Skeletal muscle satellite cell (primary cell): ENCODE results near the gene GH2. TPM values are rescaled to one million over a fixed set of nuclear protein-coding genes. Genes with fewer than 3 reads are reported as not detected.
"Not testable (repeated sequence)": the region's sequence is repeated elsewhere in the genome, so short reads cannot be mapped to it uniquely, and the experiment has no call there.

ENCODE experiments used
- H3K27me3 ChIP-seq: 2 replicates; pipeline ENCODE4 v1.7.0; 2013; ENCODE audit warnings: low read length; ENCODE audit not compliant: control insufficient read depth, insufficient read depth
- H3K36me3 ChIP-seq: 2 replicates; pipeline ENCODE4 v1.7.0; 2013; ENCODE audit warnings: mild to moderate bottlenecking, control low read depth, low read length; ENCODE audit not compliant: insufficient read depth
- H3K4me1 ChIP-seq: 2 replicates; pipeline ENCODE4 v1.7.0; 2013; ENCODE audit warnings: low read length; ENCODE audit not compliant: control insufficient read depth, insufficient read depth
- H3K4me2 ChIP-seq: 2 replicates; pipeline ENCODE4 v1.7.0; 2013; ENCODE audit warnings: mild to moderate bottlenecking, low read length
- H3K4me3 ChIP-seq: 2 replicates; pipeline ENCODE4 v1.7.0; 2013; ENCODE audit warnings: low read length
- H3K9ac ChIP-seq: 2 replicates; pipeline ENCODE4 v1.7.0; 2013; ENCODE audit warnings: mild to moderate bottlenecking, low read depth, low read length, moderate library complexity
- H3K9me3 ChIP-seq: replicated peaks from 2 replicates; pipeline ENCODE4 v1.7.0; 2013; ENCODE audit warnings: mild to moderate bottlenecking, control low read depth, low read length
- total RNA-seq: library from RNA; depleted of rRNA; stranded (reverse); fragments of >200 nt; gene quantifications from 2 replicates; pipeline ENCODE4 v1.2.3, GENCODE V29; 2012; rRNA removed

Gene GH2
- not detected in 2 replicates for total RNA-seq

DNA sequence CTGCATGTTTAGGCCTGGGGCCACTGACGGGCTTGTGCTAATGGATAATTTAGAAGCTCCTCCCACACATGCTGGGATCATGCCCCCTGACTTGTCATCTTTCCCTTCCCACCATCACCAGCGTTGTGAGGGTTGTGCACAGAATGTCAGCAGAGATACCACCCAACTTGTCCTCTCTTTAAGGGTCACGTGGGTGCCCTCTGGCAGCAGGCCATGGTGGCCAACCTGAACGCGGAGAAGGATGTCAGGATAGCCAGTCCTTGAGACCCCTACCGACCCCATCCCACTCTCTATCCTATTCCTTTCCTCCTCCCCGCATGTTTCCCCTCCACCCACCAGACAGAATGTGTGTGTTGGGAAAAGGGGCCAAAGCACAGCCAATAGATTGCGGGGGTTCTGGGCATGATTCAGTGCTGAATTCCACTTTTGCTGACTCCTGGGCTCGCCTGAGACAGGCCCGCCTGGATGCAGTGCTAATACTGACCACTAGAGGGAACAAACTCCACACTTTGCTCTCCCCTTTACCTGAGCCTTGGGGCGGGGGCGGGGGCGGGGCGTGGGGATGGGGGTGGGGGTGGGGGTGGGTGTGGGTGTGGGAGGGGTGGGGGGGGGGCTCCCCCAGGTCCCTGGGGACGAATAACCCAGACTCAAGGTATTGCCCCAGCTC lies at the start of gene GH2:
Gene GH2 (minus strand): TSS at position 10 of the 667 bp plus-strand sequence. CDS start 143 bp downstream, outside the sequence.
- Histone ChIP-seq H3K36me3 (no peaks in the 10 kb centered on the region), H3K27me3 (peaks cover 18% of the 10 kb centered on the region), H3K9ac (no peak within 1 kb of the TSS), H3K4me3 (no peak within 1 kb of the TSS), H3K9me3 (no peaks in the 10 kb centered on the region), H3K4me1 (no peaks in the 10 kb centered on the region), H3K4me2 (no peak within 1 kb of the TSS)

- H3K4me1 ChIP-seq: no peaks in the 10 kb centered on the region
- no peak overlapping the region for H3K4me3 ChIP-seq
- no peaks in the 10 kb centered on the region for H3K36me3 ChIP-seq
- no peak overlapping the region for H3K9ac ChIP-seq
- H3K9me3 ChIP-seq: no peaks in the 10 kb centered on the region
- H3K4me2 ChIP-seq: no peak overlapping the region
- peaks cover 55% of the 10 kb centered on the region for H3K27me3 ChIP-seq
Measured at GRCh38 chr17:63930951-63931575, 49.3 kb upstream of the GH2 start.

- H3K4me3 ChIP-seq: no peak overlapping the region
- no peak overlapping the region for H3K9ac ChIP-seq
- H3K9me3 ChIP-seq: no peaks in the 10 kb centered on the region
- H3K4me2 ChIP-seq: no peak overlapping the region
- no peaks in the 10 kb centered on the region for H3K4me1 ChIP-seq
- H3K36me3 ChIP-seq: no peaks in the 10 kb centered on the region
- peaks cover 49% of the 10 kb centered on the region for H3K27me3 ChIP-seq
Measured at GRCh38 chr17:63929860-63930766, 48.4 kb upstream of the GH2 start.

DNA sequence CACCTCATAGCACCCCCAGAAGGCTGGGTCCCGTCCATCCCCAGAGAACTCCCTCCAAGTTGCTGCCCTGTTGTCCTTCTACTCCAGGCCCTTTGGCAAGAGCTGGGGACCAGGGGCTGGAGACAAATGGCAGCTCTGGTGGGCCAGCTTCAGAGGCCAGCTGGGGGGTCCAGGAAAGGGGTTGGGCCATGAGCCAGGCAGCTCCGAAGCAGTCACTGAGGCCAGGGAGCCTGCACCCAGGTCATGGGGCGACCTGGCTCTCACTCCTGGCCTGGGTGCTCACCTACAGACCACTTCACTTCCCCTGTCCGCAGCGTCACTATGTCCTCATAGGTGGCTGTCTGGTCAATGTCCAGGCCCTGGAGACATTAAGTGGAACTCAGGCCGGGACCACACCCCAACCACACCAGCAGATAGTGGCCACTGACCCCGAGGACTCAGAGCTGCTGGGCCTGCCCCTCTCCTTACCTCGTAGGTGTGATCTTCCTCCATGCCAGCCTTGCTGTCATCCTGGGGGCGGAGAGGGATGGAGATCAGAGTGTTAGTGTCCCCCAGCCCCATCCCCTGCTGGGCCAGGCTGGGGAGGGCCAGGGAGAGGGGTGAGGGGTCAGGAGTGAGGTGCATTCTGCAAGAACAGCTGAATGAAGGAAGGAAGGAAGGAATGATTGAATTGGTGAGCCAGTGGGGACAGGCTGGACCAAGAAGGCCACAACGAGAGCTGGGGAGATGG lies 47.4 kb upstream of the GH2 start:
- H3K9ac ChIP-seq: no peak overlapping the region
- H3K4me2 ChIP-seq: no peak overlapping the region
- H3K4me1 ChIP-seq: no peaks in the 10 kb centered on the region
- H3K4me3 ChIP-seq: no peak overlapping the region
- H3K9me3 ChIP-seq: no peaks in the 10 kb centered on the region
- no peaks in the 10 kb centered on the region for H3K36me3 ChIP-seq
- H3K27me3 ChIP-seq: peaks cover 40% of the 10 kb centered on the region

GRCh38 chr17:63928172-63928666 lies 46.5 kb upstream of the GH2 start:
- no peak overlapping the region for H3K4me3 ChIP-seq
- peaks cover 30% of the 10 kb centered on the region for H3K27me3 ChIP-seq
- no peaks in the 10 kb centered on the region for H3K9me3 ChIP-seq
- H3K36me3 ChIP-seq: no peaks in the 10 kb centered on the region
- no peak overlapping the region for H3K4me2 ChIP-seq
- no peaks in the 10 kb centered on the region for H3K4me1 ChIP-seq
- no peak overlapping the region for H3K9ac ChIP-seq

DNA sequence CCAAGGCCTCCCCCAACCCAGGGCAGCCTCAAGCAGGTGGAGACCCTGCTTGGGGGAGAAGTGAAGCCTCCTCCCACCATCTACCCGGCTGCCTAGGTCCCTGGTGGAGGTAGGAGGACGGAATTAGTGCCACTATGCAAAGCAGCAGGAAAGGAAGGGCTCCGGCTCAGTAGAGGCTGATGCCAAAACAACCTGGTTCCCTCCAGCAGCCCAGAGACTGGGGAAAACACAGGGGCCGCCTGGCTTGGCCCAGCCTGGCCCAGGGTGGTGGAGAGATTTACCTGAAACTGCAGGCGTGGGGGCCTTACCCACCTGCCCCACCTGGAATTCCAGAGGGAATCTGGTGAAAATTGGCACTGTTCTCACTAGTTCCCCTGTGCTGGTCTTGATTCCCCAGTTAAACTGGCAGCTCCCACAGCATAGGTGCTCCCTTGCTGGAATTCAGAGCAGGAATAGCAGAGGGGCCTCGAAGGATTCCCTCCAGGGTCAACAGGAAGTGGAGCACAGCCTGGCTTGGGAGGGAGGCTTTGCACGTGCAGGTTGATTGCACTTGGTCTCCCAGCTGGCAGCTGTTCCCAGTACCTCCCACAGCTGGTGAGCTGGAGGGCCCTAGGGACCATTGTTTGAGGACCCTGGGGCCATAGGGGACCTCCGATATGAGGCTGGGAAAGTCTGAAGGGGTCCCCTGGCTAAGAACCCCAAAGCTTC lies 45.9 kb upstream of the GH2 start:
- Histone ChIP-seq H3K27me3 (peaks cover 24% of the 10 kb centered on the region), H3K4me3 (no peak overlapping the region), H3K36me3 (no peaks in the 10 kb centered on the region), H3K4me1 (no peaks in the 10 kb centered on the region), H3K9ac (no peak overlapping the region), H3K4me2 (no peak overlapping the region), H3K9me3 (no peaks in the 10 kb centered on the region)

- Histone ChIP-seq H3K9me3 (no peaks in the 10 kb centered on the region), H3K9ac (no peak overlapping the region), H3K4me1 (no peaks in the 10 kb centered on the region)
Measured at GRCh38 chr17:63926164-63926563, 44.4 kb upstream of the GH2 start.

GRCh38 chr17:63925615-63926014 lies 43.9 kb upstream of the GH2 start:
- H3K9me3 ChIP-seq: no peaks in the 10 kb centered on the region
- no peak overlapping the region for H3K9ac ChIP-seq
- no peak overlapping the region for H3K4me3 ChIP-seq
- no peaks in the 10 kb centered on the region for H3K4me1 ChIP-seq
- H3K36me3 ChIP-seq: no peaks in the 10 kb centered on the region
- H3K27me3 ChIP-seq: peaks cover 25% of the 10 kb centered on the region
- H3K4me2 ChIP-seq: no peak overlapping the region

More at GRCh38 chr17:63926164-63926563, 44.4 kb upstream of the GH2 start:
- H3K4me3 ChIP-seq: no peak overlapping the region
- H3K4me2 ChIP-seq: no peak overlapping the region
- peaks cover 23% of the 10 kb centered on the region for H3K27me3 ChIP-seq
- no peaks in the 10 kb centered on the region for H3K36me3 ChIP-seq

GRCh38 chr17:63922402-63922801 lies 40.7 kb upstream of the GH2 start:
- H3K9me3 ChIP-seq, H3K36me3 ChIP-seq, H3K9ac ChIP-seq, H3K4me2 ChIP-seq, H3K4me1 ChIP-seq, H3K4me3 ChIP-seq: not testable (repeated sequence)
- H3K27me3 ChIP-seq: peaks cover 13% of the 10 kb centered on the region

- H3K4me1 ChIP-seq, H3K9me3 ChIP-seq, H3K9ac ChIP-seq, H3K36me3 ChIP-seq, H3K4me3 ChIP-seq, H3K4me2 ChIP-seq: not testable (repeated sequence)
- H3K27me3 ChIP-seq: peaks cover 22% of the 10 kb centered on the region
Measured at GRCh38 chr17:63920779-63921178, 39.0 kb upstream of the GH2 start.
